ENCODE measurements around the gene SMARCD2. TPM values are rescaled to one million over a fixed set of nuclear protein-coding genes. Genes with fewer than 3 reads are reported as not detected.
A peak's percentile ranks its signal among the peaks of the same experiment; 100 is the strongest.
"Not testable (repeated sequence)": the region's sequence is repeated elsewhere in the genome, so short reads cannot be mapped to it uniquely, and the experiment has no call there.

SMARCD2 gene
- polyA plus RNA-seq, 1 donor from 2014 or later, result 96.1 TPM

- H3K27ac Mint-ChIP-seq, H3K4me3 Mint-ChIP-seq, H3K4me1 Mint-ChIP-seq, H3K36me3 Mint-ChIP-seq, H3K27me3 Mint-ChIP-seq, H3K9me3 Mint-ChIP-seq: not testable (repeated sequence)
Measured at GRCh38 chr17:63869491-63870291, 27.2 kb upstream of the SMARCD2 start.

DNA sequence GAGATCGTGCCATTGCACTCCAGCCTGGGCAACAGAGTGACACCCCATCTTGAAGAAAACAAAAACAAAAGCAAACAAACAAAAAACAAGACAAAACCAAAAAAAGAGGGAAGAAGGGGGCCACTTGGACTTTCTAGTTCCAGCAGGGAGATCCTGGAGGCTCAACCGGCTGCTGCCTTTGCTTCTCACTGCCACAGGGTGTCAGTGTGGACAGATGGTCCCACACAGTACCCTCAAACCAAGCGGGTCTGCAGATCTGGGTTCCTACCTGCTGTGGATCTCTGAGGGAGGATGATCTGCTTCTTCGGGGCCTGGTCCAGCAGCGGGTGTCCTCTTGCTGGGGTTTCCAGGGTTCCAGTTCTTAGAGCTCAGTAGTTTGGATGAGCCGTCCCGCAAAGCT, 24.1 kb upstream of the SMARCD2 start:
- peak overlapping the region in 1 of 3 donors; percentile 31 for H3K27ac Mint-ChIP-seq
- not testable (repeated sequence) for H3K27me3 Mint-ChIP-seq, H3K9me3 Mint-ChIP-seq, H3K36me3 Mint-ChIP-seq, H3K4me1 Mint-ChIP-seq, H3K4me3 Mint-ChIP-seq

DNA sequence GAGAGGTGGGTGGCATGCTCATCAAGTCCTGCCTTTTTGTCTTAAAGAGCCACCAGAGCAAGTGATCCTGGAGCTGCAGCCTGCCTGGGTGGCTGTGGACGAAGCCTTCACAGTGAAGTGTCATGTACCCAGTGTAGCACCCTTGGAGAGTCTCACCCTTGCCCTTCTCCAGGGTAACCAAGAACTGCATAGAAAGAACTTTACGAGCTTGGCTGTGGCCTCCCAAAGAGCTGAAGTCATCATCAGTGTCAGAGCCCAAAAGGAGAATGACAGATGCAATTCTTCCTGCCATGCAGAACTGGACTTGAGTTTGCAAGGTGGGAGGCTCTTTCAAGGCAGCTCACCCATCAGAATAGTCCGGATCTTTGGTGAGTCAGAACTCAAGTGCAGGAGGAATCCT, 16.8 kb upstream of the SMARCD2 start:
- Mint-ChIP-seq H3K4me1 (peaks cover 0 to 1% (median 0%) of the 10 kb centered on the region in 3 donors), H3K27ac (no peak overlapping the region), H3K36me3 (no peaks in the 10 kb centered on the region), H3K27me3 (no peaks in the 10 kb centered on the region), H3K4me3 (no peak overlapping the region), H3K9me3 (no peaks in the 10 kb centered on the region)

- not testable (repeated sequence) for H3K27me3 Mint-ChIP-seq, H3K36me3 Mint-ChIP-seq, H3K9me3 Mint-ChIP-seq, H3K4me3 Mint-ChIP-seq, H3K4me1 Mint-ChIP-seq, H3K27ac Mint-ChIP-seq
Measured at GRCh38 chr17:63856425-63856824, 13.9 kb upstream of the SMARCD2 start.

DNA sequence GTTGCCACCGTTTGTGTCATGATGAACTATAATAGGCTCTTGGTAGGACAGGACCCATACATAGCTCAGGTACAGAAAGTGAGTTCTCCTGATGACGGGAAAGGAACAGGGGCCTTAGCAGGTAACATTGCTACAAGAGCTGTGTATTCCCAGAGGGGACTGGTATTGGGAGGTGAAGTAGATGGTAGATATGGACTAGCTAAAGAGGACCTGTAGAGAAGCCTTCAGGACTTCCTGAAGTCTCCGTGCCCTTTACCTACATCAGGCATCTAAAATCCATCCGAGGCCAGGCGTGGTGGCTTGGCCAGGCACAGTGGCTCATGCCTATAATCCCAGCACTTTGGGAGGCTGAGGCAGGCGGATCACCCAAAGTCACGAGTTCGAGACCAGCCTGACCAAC, 12.7 kb upstream of the SMARCD2 start:
- Mint-ChIP-seq H3K9me3 (no peaks in the 10 kb centered on the region), H3K36me3 (no peaks in the 10 kb centered on the region), H3K27ac (no peak overlapping the region), H3K4me1 (no peaks in the 10 kb centered on the region), H3K4me3 (no peak overlapping the region), H3K27me3 (no peaks in the 10 kb centered on the region)

GRCh38 chr17:63854709-63855108, 12.2 kb upstream of the SMARCD2 start:
- Mint-ChIP-seq H3K9me3 (no peaks in the 10 kb centered on the region), H3K4me1 (peaks cover 0 to under 1% (median 0%) of the 10 kb centered on the region in 3 donors), H3K36me3 (no peaks in the 10 kb centered on the region), H3K27me3 (no peaks in the 10 kb centered on the region), H3K27ac (no peak overlapping the region), H3K4me3 (no peak overlapping the region)

DNA sequence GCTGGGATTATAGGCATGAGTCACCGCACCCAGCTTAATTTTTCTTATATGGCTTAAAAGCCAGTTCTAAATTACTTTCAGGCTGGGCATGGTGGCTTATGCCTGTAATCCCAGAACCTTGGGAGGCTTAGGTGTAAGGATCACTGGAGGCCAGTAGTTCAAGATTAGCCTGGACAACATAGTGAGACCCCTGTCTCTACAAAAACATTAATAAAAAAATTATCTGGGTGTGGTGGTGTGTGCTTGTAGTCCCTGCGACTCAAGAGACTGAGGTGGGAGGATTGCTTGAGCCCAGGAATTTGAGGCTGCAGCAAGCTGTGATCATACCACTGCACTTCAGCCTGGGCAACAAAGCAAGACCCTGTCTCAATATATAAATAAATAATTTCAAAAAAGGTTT, 10.8 kb upstream of the SMARCD2 start:
- Mint-ChIP-seq H3K4me3 (no peak overlapping the region), H3K27me3 (no peaks in the 10 kb centered on the region)

DNA sequence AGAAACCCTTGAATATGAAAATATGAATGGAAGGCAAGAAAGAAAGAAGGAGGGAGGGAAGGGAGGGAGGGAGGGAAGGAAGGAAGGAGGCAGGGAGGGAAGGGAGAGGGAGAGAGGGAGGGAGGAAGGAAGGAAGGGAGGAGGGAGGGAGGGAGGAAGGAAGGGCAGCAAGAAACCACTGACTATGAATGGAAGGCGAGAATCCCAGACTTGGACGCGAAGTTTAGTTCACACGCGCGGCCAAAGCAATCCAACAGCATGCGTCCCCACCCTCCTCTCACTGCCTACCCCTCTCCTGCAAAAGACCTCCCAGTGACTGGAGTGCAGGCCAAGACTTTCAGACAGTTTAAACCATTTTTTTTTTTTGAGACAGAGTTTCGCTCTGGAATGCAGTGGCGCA, 7.9 kb upstream of the SMARCD2 start:
- H3K9me3 Mint-ChIP-seq, result no peaks in the 10 kb centered on the region
- peaks cover 8 to 21% (median 10%) of the 10 kb centered on the region in 3 donors for H3K4me1 Mint-ChIP-seq
- no peaks in the 10 kb centered on the region for H3K36me3 Mint-ChIP-seq
- no peak overlapping the region for H3K27ac Mint-ChIP-seq
- no peak overlapping the region for H3K4me3 Mint-ChIP-seq
- H3K27me3 Mint-ChIP-seq, result no peaks in the 10 kb centered on the region

More for the DNA sequence above, 10.8 kb upstream of the SMARCD2 start:
- H3K27ac Mint-ChIP-seq, result no peak overlapping the region
- H3K9me3 Mint-ChIP-seq, result no peaks in the 10 kb centered on the region
- H3K4me1 Mint-ChIP-seq, result peaks cover 5 to 8% (median 5%) of the 10 kb centered on the region in 3 donors
- H3K36me3 Mint-ChIP-seq, result no peaks in the 10 kb centered on the region

DNA sequence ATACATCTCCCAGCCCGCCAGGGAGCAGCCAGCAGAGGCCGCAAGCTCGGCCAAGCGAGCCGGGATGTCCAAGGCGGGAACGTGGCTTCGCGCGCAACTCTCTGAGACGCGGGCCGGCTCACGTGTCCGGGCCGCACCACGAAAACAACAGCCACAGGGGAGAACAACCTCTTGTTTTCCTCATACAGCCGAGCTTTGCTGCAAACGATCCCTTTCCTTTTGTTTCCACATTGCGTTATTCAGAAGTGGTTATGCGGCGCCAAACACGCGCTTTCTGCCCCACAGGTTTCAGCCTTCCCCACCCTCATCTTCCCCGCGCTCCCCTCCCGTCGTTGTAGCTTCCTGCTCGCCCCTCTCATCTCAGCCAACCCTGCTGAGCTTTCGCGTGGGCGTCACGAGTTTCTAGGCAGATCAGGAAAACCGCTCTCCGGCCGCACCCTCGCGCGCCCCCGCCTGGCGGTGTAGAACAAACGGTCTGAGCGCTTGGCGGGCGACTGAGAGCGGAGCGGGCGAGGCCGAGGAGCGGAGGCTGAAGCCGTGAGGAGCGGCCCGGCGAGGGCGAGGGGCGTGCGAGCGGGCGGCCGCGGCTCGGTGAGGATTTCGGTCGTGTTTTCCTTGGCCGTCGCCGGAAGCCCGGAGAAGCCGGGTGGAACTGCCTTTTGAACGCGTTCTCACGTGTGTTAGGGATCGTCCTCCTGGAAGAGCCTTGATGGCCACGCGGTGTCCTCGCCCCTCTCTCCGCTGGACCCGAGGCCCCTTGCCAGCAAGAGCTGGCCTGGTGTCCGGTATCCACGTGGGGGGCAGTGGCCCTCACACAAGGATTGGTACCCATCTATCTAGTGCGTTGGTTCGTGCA, 6.6 kb upstream of the SMARCD2 start:
- no peaks in the 10 kb centered on the region for H3K36me3 Mint-ChIP-seq
- H3K4me3 Mint-ChIP-seq, result peak overlapping the region; percentile 73 to 97 (median 88)
- peaks cover 13 to 25% (median 13%) of the 10 kb centered on the region in 3 donors for H3K4me1 Mint-ChIP-seq
- H3K9me3 Mint-ChIP-seq, result no peaks in the 10 kb centered on the region
- peak overlapping the region; percentile 78 to 92 (median 79) for H3K27ac Mint-ChIP-seq
- no peaks in the 10 kb centered on the region for H3K27me3 Mint-ChIP-seq

GRCh38 chr17:63847525-63848249, 5.2 kb upstream of the SMARCD2 start:
- Mint-ChIP-seq H3K9me3 (no peaks in the 10 kb centered on the region), H3K4me1 (peaks cover 17 to 31% (median 17%) of the 10 kb centered on the region in 3 donors), H3K27me3 (no peaks in the 10 kb centered on the region), H3K36me3 (no peaks in the 10 kb centered on the region), H3K27ac (peak overlapping the region in 2 of 3 donors; percentile 40 to 79), H3K4me3 (peak overlapping the region; percentile 48 to 77 (median 57))

GRCh38 chr17:63845509-63845908, 3.0 kb upstream of the SMARCD2 start:
- no peaks in the 10 kb centered on the region for H3K27me3 Mint-ChIP-seq
- H3K9me3 Mint-ChIP-seq, result no peaks in the 10 kb centered on the region
- peaks cover 27 to 41% (median 28%) of the 10 kb centered on the region in 3 donors for H3K4me1 Mint-ChIP-seq
- peak overlapping the region in 1 of 3 donors; percentile 79 for H3K27ac Mint-ChIP-seq
- peak overlapping the region in 1 of 4 donors; percentile 93 for H3K4me3 Mint-ChIP-seq
- H3K36me3 Mint-ChIP-seq, result no peaks in the 10 kb centered on the region

DNA sequence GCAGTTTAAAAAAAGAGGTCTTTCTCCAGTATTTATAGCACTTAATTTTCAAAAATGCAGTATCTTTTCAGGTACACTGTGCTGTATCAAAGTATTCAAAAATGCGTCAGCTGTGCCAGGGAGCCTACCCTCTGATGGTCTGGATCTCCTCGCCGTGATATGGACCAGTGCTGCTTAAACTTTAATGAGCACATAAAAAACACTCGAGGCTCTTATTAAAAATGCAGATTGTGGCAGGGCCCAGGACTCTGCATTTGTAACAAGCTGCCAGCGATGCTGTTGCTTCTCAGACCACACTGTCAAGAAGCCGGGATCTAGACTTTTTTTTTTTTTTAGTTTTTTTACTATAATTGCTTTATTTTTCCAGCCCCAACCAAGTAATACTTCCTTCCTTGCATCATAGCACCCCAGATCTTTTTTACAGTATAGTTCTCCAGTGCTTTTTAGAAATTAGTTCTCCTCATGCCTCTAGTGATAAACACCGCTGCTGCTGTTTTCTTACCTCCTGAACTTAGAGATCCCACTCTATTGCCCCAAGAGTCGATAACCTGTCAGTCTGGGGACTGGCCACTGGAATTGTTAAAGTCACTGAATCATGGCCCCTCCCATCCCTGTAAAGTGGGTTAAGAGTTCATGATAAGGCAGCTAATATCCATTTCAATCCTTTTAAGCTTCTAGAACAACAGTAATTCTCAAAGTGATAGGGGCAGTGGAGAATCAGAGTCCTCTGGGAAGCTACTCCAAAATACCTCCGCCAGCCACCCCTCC, 1.6 kb upstream of the SMARCD2 start:
- Mint-ChIP-seq H3K27ac (peak overlapping the region; percentile 85 to 99 (median 97)), H3K4me1 (peaks cover 27 to 48% (median 29%) of the 10 kb centered on the region in 3 donors), H3K4me3 (peak overlapping the region; percentile 87 to 95 (median 93)), H3K36me3 (no peaks in the 10 kb centered on the region), H3K27me3 (no peaks in the 10 kb centered on the region), H3K9me3 (no peaks in the 10 kb centered on the region)

DNA sequence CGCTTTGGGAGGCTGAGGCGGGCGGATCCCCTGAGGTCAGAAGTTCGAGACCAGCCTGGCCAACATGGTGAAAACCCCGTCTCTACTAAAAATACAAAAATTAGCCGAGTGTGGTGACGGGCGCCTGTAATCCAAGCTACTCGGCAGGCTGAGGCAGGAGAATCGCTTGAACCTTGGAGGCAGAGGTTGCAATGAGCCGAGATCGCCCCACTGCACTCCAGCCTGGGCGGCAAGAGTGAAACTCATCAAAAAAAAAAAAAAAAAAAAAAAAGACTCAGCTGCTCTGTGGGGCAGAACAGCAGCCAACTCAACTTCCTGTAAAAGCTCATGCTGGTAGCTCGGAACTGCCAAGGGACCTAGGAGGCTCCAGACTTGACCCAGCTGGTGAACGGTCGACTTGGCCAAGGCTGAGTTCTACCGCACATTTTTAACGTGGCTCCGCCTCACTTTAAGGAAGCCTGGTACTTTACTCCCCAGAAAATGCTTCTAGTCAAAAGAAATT, 953 bp upstream of the SMARCD2 start:
- not testable (repeated sequence) for H3K36me3 Mint-ChIP-seq, H3K27me3 Mint-ChIP-seq
- H3K4me3 Mint-ChIP-seq, result peak overlapping the region; percentile 87 to 95 (median 93)

GRCh38 chr17:63842173-63842539, 329 bp downstream of the SMARCD2 start:
- Mint-ChIP-seq H3K4me1 (peaks cover 19 to 41% (median 28%) of the 10 kb centered on the region in 3 donors), H3K36me3 (no peaks in the 10 kb centered on the region), H3K9me3 (no peaks in the 10 kb centered on the region), H3K4me3 (peak overlapping the region; percentile 89 to 98 (median 96)), H3K27ac (peak overlapping the region; percentile 63 to 99 (median 98)), H3K27me3 (no peaks in the 10 kb centered on the region)

More for the DNA sequence above, 953 bp upstream of the SMARCD2 start:
- H3K27ac Mint-ChIP-seq, result peak overlapping the region; percentile 85 to 99 (median 97)
- peaks cover 22 to 46% (median 31%) of the 10 kb centered on the region in 3 donors for H3K4me1 Mint-ChIP-seq
- not testable (repeated sequence) for H3K9me3 Mint-ChIP-seq
